Measurements from ENCODE around the gene STAP2.
A peak's percentile ranks its signal among the peaks of the same experiment; 100 is the strongest.

Gene STAP2

GRCh38 chr19:4304538-4305256 lies 33.9 kb downstream of the STAP2 start, which contains the start of gene FSD1:
Gene FSD1 (plus strand): TSS chr19:4304598. CDS start chr19:4304747, 149 bp downstream.
- DNase-seq (ENCODE audit: low read depth) = no peak
- peak within 1 kb of the TSS; percentile 25 for H3K4me3 ChIP-seq (ENCODE audit: control insufficient read depth, low read depth, low read length)
- TF ChIP-seq, protein P1, sequence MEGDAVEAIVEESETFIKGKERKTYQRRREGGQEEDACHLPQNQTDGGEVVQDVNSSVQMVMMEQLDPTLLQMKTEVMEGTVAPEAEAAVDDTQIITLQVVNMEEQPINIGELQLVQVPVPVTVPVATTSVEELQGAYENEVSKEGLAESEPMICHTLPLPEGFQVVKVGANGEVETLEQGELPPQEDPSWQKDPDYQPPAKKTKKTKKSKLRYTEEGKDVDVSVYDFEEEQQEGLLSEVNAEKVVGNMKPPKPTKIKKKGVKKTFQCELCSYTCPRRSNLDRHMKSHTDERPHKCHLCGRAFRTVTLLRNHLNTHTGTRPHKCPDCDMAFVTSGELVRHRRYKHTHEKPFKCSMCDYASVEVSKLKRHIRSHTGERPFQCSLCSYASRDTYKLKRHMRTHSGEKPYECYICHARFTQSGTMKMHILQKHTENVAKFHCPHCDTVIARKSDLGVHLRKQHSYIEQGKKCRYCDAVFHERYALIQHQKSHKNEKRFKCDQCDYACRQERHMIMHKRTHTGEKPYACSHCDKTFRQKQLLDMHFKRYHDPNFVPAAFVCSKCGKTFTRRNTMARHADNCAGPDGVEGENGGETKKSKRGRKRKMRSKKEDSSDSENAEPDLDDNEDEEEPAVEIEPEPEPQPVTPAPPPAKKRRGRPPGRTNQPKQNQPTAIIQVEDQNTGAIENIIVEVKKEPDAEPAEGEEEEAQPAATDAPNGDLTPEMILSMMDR (IDR thresholded peaks at IDR 0.05; ENCODE audit: control insufficient read depth, insufficient read depth, low read depth, low read length, missing control alignments) = no peak

GRCh38 chr19:4303819-4304537 lies 34.6 kb downstream of the STAP2 start:
- DNase-seq (ENCODE audit: low read depth) = no peak
- TF ChIP-seq, protein P1 (IDR thresholded peaks at IDR 0.05; ENCODE audit: control insufficient read depth, insufficient read depth, low read depth, low read length, missing control alignments) = no peak
- H3K4me3 ChIP-seq (ENCODE audit: control insufficient read depth, low read depth, low read length) = no peak overlapping the region

GRCh38 chr19:4302243-4302640 lies 36.4 kb downstream of the STAP2 start, which contains the start of gene TMIGD2:
Gene TMIGD2 (minus strand): TSS chr19:4302389. CDS start chr19:4302385, 4 bp downstream.
- TF ChIP-seq, protein P1 (IDR thresholded peaks at IDR 0.05; ENCODE audit: control insufficient read depth, insufficient read depth, low read depth, low read length, missing control alignments) = no peak
- H3K4me3 ChIP-seq (ENCODE audit: control insufficient read depth, low read depth, low read length) = no peak within 1 kb of the TSS
- DNase-seq (ENCODE audit: low read depth) = no peak

- no peak overlapping the region for H3K4me3 ChIP-seq (ENCODE audit: control insufficient read depth, low read depth, low read length)
- no peak for DNase-seq (ENCODE audit: low read depth)
- TF ChIP-seq, protein P1 (IDR thresholded peaks at IDR 0.05; ENCODE audit: control insufficient read depth, insufficient read depth, low read depth, low read length, missing control alignments) = no peak
Measured at GRCh38 chr19:4301590-4302242, 36.9 kb downstream of the STAP2 start.

- TF ChIP-seq, protein P1 (IDR thresholded peaks at IDR 0.05; ENCODE audit: control insufficient read depth, insufficient read depth, low read depth, low read length, missing control alignments) = no peak
- no peak overlapping the region for H3K4me3 ChIP-seq (ENCODE audit: control insufficient read depth, low read depth, low read length)
Measured at GRCh38 chr19:4300589-4300988, 38.0 kb downstream of the STAP2 start.

DNA sequence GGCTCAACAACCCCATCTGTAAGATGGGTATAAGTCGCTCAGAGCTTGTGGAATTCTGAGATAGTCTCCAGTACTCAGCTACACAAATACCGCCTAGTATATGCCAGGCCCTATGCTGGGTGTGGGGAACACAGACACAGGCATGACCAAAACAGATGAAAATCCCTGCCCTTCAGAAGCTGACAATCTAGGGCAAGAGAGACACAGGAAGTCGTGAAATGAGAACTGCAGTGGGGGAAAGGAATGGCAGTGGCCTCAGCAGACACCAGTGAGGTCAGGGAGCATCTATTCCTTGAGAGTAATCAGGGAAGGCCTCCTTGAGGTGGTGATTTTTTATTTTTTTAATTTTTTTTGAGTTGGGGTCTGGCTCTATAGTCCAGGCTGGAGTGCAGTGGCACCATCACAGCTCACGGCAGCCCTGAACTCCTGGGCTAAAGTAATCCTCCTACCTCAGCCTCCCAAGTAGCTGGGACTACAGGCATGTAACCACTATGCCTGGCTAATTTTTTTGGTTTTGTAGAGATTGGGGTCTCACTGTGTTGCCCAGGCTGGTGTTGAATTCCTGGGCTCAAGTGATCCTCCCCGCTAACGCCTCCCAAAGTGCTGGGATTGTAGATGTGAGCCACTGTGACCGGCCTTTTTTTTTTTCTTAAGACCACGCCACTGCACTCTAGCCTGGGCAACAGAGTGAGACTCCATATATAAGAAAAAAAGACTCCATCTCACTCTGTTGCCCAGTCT lies 39.6 kb downstream of the STAP2 start:
- TF ChIP-seq, protein P1 (IDR thresholded peaks at IDR 0.05; ENCODE audit: control insufficient read depth, insufficient read depth, low read depth, low read length, missing control alignments) = no peak
- H3K4me3 ChIP-seq (ENCODE audit: control insufficient read depth, low read depth, low read length) = no peak overlapping the region
- DNase-seq (ENCODE audit: low read depth) = no peak

More at GRCh38 chr19:4300589-4300988, 38.0 kb downstream of the STAP2 start:
- DNase-seq (ENCODE audit: low read depth) = no peak
